Activated CD4-positive, alpha-beta T cell treated with anti-CD3 and anti-CD28 coated beads, Interleukin-2, amount 10 ng/mL, durations not matched to agents 7 days and 5 days (primary cell): ENCODE measurements around the gene SLC2A9. TPM values are rescaled to one million over a fixed set of nuclear protein-coding genes. Genes with fewer than 3 reads are reported as not detected.
A peak's percentile ranks its signal among the peaks of the same experiment; 100 is the strongest.

ENCODE experiments used
- CTCF ChIA-PET: fragments of 350-600 bp; sonication (Branson Sonifier 250); formaldehyde crosslinking; loops from one replicate; lab custom pipeline; 2021; ENCODE audit warnings: antibody characterized with exemption; lab: Charles Lee
- POLR2A ChIA-PET: fragments of 350-600 bp; sonication (Branson Sonifier 250); formaldehyde crosslinking; loops from one replicate; lab custom pipeline; 2021; ENCODE audit warnings: antibody characterized with exemption; lab: Charles Lee
- DNase-seq: peaks from one replicate; pipeline ENCODE4 v3.0.0-alpha.2; 2020
- H3K27ac Mint-ChIP-seq: one replicate; pipeline ENCODE4 v1.8.0; 2021; ENCODE audit warnings: mild to moderate bottlenecking, moderate library complexity, mixed read lengths
- H3K27me3 Mint-ChIP-seq: one replicate; pipeline ENCODE4 v1.8.0; 2021; ENCODE audit warnings: mixed read lengths
- H3K36me3 Mint-ChIP-seq: one replicate; pipeline ENCODE4 v1.8.0; 2021; ENCODE audit warnings: low read depth, mixed read lengths
- H3K4me1 Mint-ChIP-seq: one replicate; pipeline ENCODE4 v1.8.0; 2021; ENCODE audit warnings: mixed read lengths
- H3K4me3 Mint-ChIP-seq: one replicate; pipeline ENCODE4 v1.8.0; 2021; ENCODE audit warnings: mild to moderate bottlenecking, moderate library complexity, mixed read lengths
- H3K9me3 Mint-ChIP-seq: one replicate; pipeline ENCODE4 v1.8.0; 2021; ENCODE audit warnings: mixed read lengths
- total RNA-seq, 2 experiments: library from RNA; stranded (reverse); gene quantifications; one replicate each; pipeline ENCODE4 v1.2.3, GENCODE V29; 2021

Gene SLC2A9
- total RNA-seq, 2 experiments from 2014 or later, result 1.5 to 2.0 TPM

DNA sequence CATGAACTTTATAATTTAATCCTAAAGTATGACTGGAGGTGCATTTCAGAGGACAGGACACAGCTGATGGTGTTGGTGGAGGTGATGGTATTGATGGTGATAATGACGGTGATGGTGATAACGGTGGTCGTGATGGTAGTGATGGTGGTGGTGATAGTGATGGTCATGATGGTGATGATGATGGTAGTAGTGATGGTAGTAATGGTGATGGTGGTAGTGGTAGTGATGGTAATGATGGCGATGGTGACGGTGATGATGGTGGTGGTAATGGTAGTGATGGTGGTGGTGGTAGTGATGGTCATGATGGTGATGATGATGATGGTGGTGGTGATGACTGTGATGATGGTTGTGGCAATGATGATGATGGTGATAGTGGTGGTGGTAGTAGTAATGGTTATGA lies 40.4 kb downstream of the SLC2A9 start:
- no peak for DNase-seq
- Mint-ChIP-seq H3K27ac (no peak overlapping the region), H3K4me1 (peaks cover 5% of the 10 kb centered on the region), H3K4me3 (no peak overlapping the region), H3K9me3 (peaks cover 7% of the 10 kb centered on the region), H3K27me3 (no peaks in the 10 kb centered on the region), H3K36me3 (no peaks in the 10 kb centered on the region)
- POLR2A ChIA-PET, result no interaction called here
- CTCF ChIA-PET, result no interaction called here

DNA sequence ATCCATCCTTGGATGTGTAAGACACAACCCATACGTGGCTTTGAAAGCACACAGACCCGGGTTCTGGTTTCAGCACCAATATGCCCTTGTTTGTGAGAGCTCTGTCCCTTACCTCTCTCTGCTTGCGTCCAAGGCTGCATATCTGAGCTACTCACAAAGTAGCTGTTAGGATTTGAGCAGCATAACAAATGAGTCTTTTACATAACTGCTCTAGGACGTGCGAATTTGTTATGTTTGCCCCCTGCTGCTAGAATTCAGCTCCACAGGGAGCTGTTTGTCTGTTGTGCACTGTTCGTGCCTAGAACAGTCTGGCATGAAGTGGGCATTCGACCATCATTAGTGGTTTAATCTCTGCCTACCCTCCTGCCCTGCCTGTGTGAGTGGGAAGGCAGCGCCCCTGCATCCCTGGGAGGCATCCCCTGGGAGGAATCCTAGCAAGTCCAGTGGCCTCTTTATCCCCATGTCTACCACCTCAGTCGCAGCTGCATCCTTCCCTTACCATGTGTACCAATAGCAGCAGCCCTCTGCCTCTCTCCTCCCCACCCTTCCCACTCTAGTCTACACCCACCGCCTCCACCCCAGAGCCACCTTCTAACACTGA lies 42.1 kb downstream of the SLC2A9 start:
- ChIA-PET CTCF (no interaction called here), POLR2A (no interaction called here)
- Mint-ChIP-seq H3K27ac (no peak overlapping the region), H3K9me3 (peaks cover 4% of the 10 kb centered on the region), H3K4me3 (no peak overlapping the region), H3K36me3 (no peaks in the 10 kb centered on the region), H3K27me3 (no peaks in the 10 kb centered on the region), H3K4me1 (peaks cover 5% of the 10 kb centered on the region)
- DNase-seq, result no peak

DNA sequence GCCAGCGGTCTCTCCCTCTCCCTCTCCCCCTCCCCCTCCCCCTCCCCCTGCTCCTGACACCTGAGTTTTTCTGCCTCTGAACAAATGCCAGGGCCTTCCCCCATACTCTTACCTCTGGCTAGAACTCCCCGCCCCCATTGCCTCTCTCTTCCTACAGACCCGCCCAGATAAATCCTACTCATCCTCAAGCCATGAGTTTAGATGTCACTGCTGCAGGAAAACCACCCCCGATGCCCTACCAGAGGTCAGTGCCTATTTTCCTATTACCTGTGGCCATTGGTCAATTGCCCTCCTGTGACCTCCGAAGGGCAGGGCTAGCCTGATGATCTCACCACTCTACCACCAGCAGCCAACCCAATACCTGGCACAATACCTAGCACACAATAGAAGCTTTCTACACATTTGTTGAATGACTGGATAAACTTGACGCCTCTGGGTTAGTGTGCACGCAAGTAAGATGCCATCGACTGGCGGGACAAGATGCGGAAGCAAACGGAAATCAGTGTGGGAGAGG lies 43.7 kb downstream of the SLC2A9 start:
- Mint-ChIP-seq H3K36me3 (peaks cover 7% of the 10 kb centered on the region), H3K4me3 (no peak overlapping the region), H3K4me1 (peaks cover 13% of the 10 kb centered on the region), H3K9me3 (peaks cover 12% of the 10 kb centered on the region), H3K27ac (no peak overlapping the region), H3K27me3 (no peaks in the 10 kb centered on the region)
- CTCF ChIA-PET, result no interaction called here
- DNase-seq, result no peak
- POLR2A ChIA-PET, result no interaction called here

DNA sequence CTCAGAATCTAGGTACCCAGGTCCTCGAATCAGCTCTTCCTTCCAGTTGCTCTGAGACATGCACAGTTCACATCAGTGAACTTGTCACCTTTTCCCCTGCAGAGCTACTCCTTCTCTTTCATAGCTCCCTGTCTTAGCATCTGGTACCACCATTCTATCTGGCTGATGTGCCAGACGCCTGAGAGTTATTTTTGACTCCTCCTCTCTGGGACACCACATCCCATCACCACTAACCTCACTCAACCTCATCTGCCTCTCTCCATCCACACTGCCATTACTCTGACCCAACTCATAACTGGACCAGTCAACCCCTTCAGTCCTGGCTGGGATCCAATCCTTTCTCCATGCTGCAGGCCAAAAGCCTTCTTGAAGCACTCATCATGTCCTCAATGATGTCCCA lies 44.5 kb downstream of the SLC2A9 start:
- ChIA-PET POLR2A (no interaction called here), CTCF (no interaction called here)
- H3K4me1 Mint-ChIP-seq, result peaks cover 18% of the 10 kb centered on the region
- peaks cover 14% of the 10 kb centered on the region for H3K9me3 Mint-ChIP-seq
- H3K36me3 Mint-ChIP-seq, result peaks cover 8% of the 10 kb centered on the region
- no peak overlapping the region for H3K27ac Mint-ChIP-seq
- DNase-seq, result no peak
- H3K4me3 Mint-ChIP-seq, result no peak overlapping the region
- H3K27me3 Mint-ChIP-seq, result no peaks in the 10 kb centered on the region

DNA sequence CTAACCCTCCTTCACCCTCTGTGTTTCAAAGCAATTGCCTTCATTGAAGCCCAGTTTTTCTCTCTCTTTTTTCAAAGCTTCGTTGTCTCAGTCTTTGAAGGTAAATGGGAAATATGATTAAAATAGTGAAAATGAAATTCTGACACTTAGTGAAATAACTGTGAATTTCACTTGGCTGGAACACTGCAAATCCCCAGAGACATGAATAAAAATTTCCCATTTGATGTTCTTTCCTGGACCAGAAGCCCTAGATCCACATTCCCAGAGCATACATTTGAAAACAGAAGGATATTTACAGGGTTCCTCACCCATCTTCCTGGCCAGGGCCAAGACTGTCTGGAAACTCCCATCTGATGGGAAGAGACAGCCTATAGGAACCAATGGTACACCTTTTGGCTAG lies 45.0 kb downstream of the SLC2A9 start:
- Mint-ChIP-seq H3K9me3 (peaks cover 16% of the 10 kb centered on the region), H3K27ac (no peak overlapping the region), H3K36me3 (peaks cover 8% of the 10 kb centered on the region), H3K27me3 (no peaks in the 10 kb centered on the region), H3K4me1 (peaks cover 22% of the 10 kb centered on the region), H3K4me3 (no peak overlapping the region)
- ChIA-PET CTCF (no interaction called here), POLR2A (no interaction called here)
- no peak for DNase-seq

DNA sequence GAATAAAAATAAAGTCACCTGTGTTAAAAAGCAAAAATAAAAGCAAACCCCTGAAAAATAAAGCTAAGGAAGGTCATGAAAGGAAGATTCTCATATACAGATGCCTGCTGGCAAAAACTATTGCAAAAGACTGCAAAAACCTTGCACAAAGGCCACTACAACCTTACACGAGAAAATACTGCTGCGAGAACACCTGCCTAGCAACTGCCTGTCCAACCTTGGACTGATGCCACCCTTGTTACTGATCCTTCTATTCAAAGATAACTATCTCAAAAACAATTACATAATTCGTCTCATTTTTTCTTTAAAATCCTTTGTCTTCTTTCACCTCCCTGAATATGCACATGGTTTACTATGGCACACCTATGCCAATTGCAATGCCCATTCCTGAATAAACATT lies 49.6 kb downstream of the SLC2A9 start:
- DNase-seq, result no peak
- POLR2A ChIA-PET, result no interaction called here
- H3K27ac Mint-ChIP-seq, result no peak overlapping the region
- H3K4me1 Mint-ChIP-seq, result peaks cover 42% of the 10 kb centered on the region
- H3K27me3 Mint-ChIP-seq, result no peaks in the 10 kb centered on the region
- peaks cover 17% of the 10 kb centered on the region for H3K36me3 Mint-ChIP-seq
- H3K9me3 Mint-ChIP-seq, result peaks cover 30% of the 10 kb centered on the region
- CTCF ChIA-PET, result no interaction called here
- H3K4me3 Mint-ChIP-seq, result no peak overlapping the region

DNA sequence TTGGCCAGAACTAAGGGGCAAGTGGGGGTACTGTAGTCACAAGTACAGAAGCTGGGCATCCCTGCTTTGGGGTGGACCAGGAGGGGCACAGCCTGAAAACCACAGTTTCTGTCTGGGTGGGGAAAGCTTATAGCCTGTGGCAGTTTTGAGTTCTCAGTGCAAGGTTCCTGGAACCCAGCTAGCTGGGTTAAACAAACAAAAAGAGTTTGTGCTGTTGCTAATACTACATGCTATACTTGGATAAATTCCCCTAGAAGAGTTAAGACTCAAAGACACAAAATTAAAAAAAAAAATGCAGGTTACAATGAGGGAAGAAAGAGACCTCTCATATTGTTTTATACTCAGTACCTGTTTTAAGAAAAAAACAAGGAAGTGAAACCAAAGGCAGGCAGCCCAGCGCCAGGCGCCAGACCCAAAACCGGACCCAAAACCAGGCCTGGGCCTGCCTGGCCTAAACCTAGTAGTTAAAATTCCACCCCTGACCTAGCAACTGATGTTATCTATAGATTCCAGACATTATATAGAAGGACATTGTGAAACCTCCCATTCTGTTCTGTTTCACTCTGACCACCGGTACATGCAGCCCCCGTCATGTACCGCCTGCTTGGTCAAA lies 50.8 kb downstream of the SLC2A9 start:
- peak overlapping the region; percentile 80 for H3K27ac Mint-ChIP-seq
- CTCF ChIA-PET, result no interaction called here
- no peaks in the 10 kb centered on the region for H3K27me3 Mint-ChIP-seq
- POLR2A ChIA-PET, result no interaction called here
- H3K36me3 Mint-ChIP-seq, result peaks cover 17% of the 10 kb centered on the region
- no peak for DNase-seq
- H3K4me3 Mint-ChIP-seq, result no peak overlapping the region
- peaks cover 30% of the 10 kb centered on the region for H3K9me3 Mint-ChIP-seq
- H3K4me1 Mint-ChIP-seq, result peaks cover 41% of the 10 kb centered on the region

DNA sequence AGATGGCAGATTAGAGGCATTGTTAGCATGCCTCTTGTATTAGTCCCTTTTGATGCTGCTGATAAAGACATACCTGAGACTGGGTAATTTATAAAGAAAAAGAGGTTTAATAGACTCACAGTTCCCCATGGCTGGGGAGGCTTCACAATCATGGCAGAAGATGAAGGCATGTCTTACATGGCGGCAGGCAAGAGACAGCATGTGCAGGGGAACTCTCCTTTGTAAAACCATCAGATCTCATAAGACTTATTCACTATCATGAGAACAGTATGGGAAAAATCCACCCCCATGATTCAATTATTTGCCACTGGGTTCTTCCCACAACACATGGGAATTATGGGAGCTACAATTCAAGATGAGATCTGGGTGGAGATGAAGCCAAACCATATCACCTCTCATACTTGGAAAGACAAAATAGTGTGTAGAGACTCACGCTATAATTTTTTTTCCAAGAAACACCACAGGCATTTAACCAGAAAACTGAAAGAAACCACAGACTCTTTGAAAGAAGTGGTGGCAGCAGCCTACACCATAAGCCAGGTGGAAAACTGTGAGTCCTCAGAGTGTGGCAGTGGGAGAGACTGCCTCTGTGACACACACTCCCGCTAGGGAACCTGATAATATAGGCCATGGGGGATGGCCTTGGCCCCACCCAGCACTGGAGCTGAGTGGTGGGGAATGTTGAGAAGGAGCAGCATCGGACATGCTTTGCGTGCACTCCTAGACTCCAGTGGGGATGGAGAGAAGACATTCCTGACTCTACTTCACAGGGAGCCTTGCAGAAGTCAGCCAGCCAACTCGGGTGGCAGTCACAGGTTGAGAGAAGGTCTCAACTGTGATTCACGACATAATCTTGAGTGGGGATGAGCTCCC lies 51.5 kb downstream of the SLC2A9 start:
- Mint-ChIP-seq H3K27ac (peak overlapping the region; percentile 80), H3K36me3 (peaks cover 17% of the 10 kb centered on the region), H3K4me1 (peaks cover 41% of the 10 kb centered on the region), H3K27me3 (no peaks in the 10 kb centered on the region), H3K9me3 (peaks cover 30% of the 10 kb centered on the region), H3K4me3 (no peak overlapping the region)
- peak; percentile 9 for DNase-seq
- ChIA-PET POLR2A (no interaction called here), CTCF (no interaction called here)

DNA sequence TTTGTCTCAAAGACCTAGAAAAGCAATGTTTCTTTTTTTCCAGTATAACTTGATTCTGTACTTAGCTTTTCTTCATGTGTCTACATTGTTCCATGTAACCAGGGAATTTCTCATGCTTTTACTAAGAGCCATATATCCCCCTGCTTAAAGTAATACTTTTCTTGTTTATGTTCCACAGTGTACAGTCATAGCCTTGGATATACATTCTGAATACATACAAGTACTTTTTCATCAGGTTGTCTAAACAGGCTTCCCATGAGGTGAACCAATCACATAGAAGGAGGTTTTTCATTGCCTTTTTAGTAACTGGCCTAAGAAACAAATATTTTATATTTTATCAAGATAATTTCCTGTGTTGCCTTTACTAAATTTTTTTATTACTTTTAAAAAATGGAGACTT lies 52.8 kb downstream of the SLC2A9 start:
- ChIA-PET CTCF (no interaction called here), POLR2A (no interaction called here)
- H3K4me1 Mint-ChIP-seq, result peaks cover 39% of the 10 kb centered on the region
- no peak overlapping the region for H3K27ac Mint-ChIP-seq
- DNase-seq, result no peak
- H3K36me3 Mint-ChIP-seq, result peaks cover 17% of the 10 kb centered on the region
- no peaks in the 10 kb centered on the region for H3K27me3 Mint-ChIP-seq
- H3K9me3 Mint-ChIP-seq, result peaks cover 30% of the 10 kb centered on the region
- H3K4me3 Mint-ChIP-seq, result no peak overlapping the region

DNA sequence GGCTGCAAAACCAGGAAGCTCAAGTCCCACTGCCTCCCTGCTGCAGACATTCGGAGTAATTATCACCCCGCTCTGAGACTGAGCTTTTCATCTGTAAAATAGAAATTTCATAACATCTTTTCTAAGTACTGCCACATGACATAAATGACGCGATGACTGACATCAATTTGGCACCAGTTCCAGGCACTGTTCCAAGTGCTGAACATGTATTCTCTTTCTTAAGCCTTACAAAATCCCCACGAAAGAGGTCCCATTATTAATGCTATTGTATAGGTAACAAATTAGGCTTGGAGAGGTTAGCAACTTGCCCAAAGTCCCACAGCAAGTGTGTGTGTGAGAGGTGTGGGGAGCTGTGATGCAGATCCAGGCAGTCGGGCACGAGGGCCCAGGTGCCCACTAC lies 56.4 kb downstream of the SLC2A9 start:
- DNase-seq, result no peak
- peaks cover 13% of the 10 kb centered on the region for H3K36me3 Mint-ChIP-seq
- no peaks in the 10 kb centered on the region for H3K27me3 Mint-ChIP-seq
- no peak overlapping the region for H3K4me3 Mint-ChIP-seq
- H3K27ac Mint-ChIP-seq, result no peak overlapping the region
- H3K4me1 Mint-ChIP-seq, result peaks cover 12% of the 10 kb centered on the region
- ChIA-PET CTCF (interaction anchor here (0.7 kb wide), 1 partner anchor 153 kb away, joined by 3 read pairs; no protein-coding TSS in a partner anchor), POLR2A (no interaction called here)
- peaks cover 22% of the 10 kb centered on the region for H3K9me3 Mint-ChIP-seq

DNA sequence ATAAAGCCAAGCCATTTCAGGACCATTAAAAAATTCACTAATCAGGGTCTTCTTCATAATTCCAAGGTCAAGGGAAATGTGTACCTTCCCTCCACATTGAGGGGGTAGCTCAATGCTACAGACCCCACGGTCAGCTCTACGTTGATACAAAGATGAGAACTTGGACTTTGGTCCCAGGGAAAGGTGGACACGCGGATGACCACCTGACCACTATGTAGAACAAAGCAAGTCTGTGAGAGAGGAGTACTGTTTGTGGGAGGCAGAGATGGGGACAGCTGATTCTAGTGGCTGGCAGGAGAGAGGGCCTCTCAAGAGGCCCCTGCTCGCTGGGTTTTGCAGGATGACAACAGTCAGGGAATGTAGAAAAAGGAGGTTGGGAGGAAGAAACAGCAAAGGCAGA lies 58.0 kb downstream of the SLC2A9 start:
- H3K36me3 Mint-ChIP-seq, result peaks cover 6% of the 10 kb centered on the region
- ChIA-PET POLR2A (no interaction called here), CTCF (interaction anchor here (0.6 kb wide), 1 partner anchor 139 kb away, joined by 3 read pairs; no protein-coding TSS in a partner anchor)
- H3K4me1 Mint-ChIP-seq, result peaks cover 3% of the 10 kb centered on the region
- H3K4me3 Mint-ChIP-seq, result no peak overlapping the region
- H3K27ac Mint-ChIP-seq, result peak overlapping the region; percentile 59
- no peaks in the 10 kb centered on the region for H3K27me3 Mint-ChIP-seq
- peaks cover 12% of the 10 kb centered on the region for H3K9me3 Mint-ChIP-seq
- no peak for DNase-seq

DNA sequence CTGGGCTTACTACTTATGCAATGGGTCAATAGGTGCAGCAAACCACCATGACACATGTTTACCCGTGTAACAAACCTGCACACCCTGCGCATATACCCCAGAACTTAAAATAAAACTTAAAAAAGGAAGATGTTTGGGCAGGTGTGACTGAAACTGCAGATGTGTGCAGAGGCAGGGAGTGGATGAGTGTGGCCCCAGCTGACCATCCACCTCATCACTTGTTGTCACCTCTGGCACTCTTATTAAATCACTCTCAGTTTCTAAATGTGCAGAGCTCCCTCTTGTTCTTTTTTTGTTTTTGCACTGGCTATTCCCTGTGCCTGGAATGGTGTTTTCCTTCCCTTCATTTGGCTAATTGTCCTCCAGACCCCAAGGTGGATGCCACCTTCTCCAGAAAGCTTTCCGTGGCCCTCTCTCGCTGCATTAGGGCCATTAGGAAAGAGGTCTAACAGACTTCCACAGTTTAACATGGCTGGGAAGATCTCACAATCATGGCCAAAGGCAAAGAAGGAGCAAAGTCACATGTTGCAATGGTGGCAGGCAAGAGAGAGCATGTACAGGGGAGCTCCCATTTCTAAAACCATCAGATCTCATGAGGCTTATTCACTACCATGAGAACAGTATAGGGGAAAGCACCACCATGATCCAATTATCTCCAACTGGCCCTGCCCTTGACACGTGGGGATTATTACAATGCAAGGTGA lies 58.5 kb downstream of the SLC2A9 start:
- H3K4me1 Mint-ChIP-seq, result no peaks in the 10 kb centered on the region
- POLR2A ChIA-PET, result no interaction called here
- H3K9me3 Mint-ChIP-seq, result peaks cover 10% of the 10 kb centered on the region
- no peaks in the 10 kb centered on the region for H3K27me3 Mint-ChIP-seq
- peaks cover 4% of the 10 kb centered on the region for H3K36me3 Mint-ChIP-seq
- H3K27ac Mint-ChIP-seq, result no peak overlapping the region
- H3K4me3 Mint-ChIP-seq, result no peak overlapping the region
- no peak for DNase-seq
- CTCF ChIA-PET, result no interaction called here
